BE2C (cell line): ENCODE results near the gene CTXN2.

Experiments
- DNase-seq: peaks from one replicate; pipeline ENCODE4 v3.0.0-alpha.2; 2020
- H3K27me3 ChIP-seq: fragments of 250-450 bp; sonication (Bioruptor Pico); 2 replicates; pipeline ENCODE4 v1.5.1; 2020; ENCODE audit warnings: mild to moderate bottlenecking
- H3K36me3 ChIP-seq: fragments of 250-450 bp; sonication (Bioruptor Pico); 2 replicates; pipeline ENCODE4 v1.5.1; 2020; ENCODE audit warnings: mild to moderate bottlenecking
- H3K4me1 ChIP-seq: fragments of 250-450 bp; sonication (Bioruptor Pico); 2 replicates; pipeline ENCODE4 v1.5.1; 2020
- H3K4me3 ChIP-seq: 2 replicates; pipeline ENCODE4 v1.5.1; 2011; ENCODE audit warnings: low read depth, low read length
- H3K9me3 ChIP-seq: fragments of 250-450 bp; sonication (Bioruptor Pico); 2 replicates; pipeline ENCODE4 v1.5.1; 2020
- CTCF ChIP-seq: IDR thresholded peaks from 2 replicates; pipeline ENCODE4 v1.5.1; 2012; ENCODE audit warnings: mild to moderate bottlenecking, low read depth, low read length

CTXN2 gene

GRCh38 chr15:48225771-48226170 lies 34.3 kb downstream of the CTXN2 start:
- DNase-seq: no peak
- H3K9me3 ChIP-seq: no peaks in the 10 kb centered on the region
- no peaks in the 10 kb centered on the region for H3K36me3 ChIP-seq
- H3K4me1 ChIP-seq: no peaks in the 10 kb centered on the region
- no peak for TF ChIP-seq CTCF
- no peak overlapping the region for H3K4me3 ChIP-seq
- H3K27me3 ChIP-seq: no peaks in the 10 kb centered on the region

- H3K9me3 ChIP-seq: no peaks in the 10 kb centered on the region
- DNase-seq: no peak
- H3K36me3 ChIP-seq: no peaks in the 10 kb centered on the region
- no peaks in the 10 kb centered on the region for H3K4me1 ChIP-seq
- no peak for TF ChIP-seq CTCF
- no peaks in the 10 kb centered on the region for H3K27me3 ChIP-seq
- H3K4me3 ChIP-seq: no peak overlapping the region
Measured at GRCh38 chr15:48230498-48230897, 39.0 kb downstream of the CTXN2 start.

- Histone ChIP-seq H3K4me3 (no peak overlapping the region), H3K36me3 (no peaks in the 10 kb centered on the region), H3K4me1 (no peaks in the 10 kb centered on the region), H3K9me3 (no peaks in the 10 kb centered on the region), H3K27me3 (no peaks in the 10 kb centered on the region)
- no peak for DNase-seq
- no peak for TF ChIP-seq CTCF
Measured at GRCh38 chr15:48233246-48233645, 41.8 kb downstream of the CTXN2 start.

GRCh38 chr15:48239334-48239733 lies 47.9 kb downstream of the CTXN2 start:
- H3K27me3 ChIP-seq: no peaks in the 10 kb centered on the region
- DNase-seq: no peak
- H3K9me3 ChIP-seq: no peaks in the 10 kb centered on the region
- H3K4me1 ChIP-seq: no peaks in the 10 kb centered on the region
- no peak for TF ChIP-seq CTCF
- no peak overlapping the region for H3K4me3 ChIP-seq
- H3K36me3 ChIP-seq: no peaks in the 10 kb centered on the region

- no peak overlapping the region for H3K4me3 ChIP-seq
- no peaks in the 10 kb centered on the region for H3K9me3 ChIP-seq
- no peaks in the 10 kb centered on the region for H3K27me3 ChIP-seq
- DNase-seq: no peak
- no peak for TF ChIP-seq CTCF
- no peaks in the 10 kb centered on the region for H3K4me1 ChIP-seq
- H3K36me3 ChIP-seq: no peaks in the 10 kb centered on the region
Measured at GRCh38 chr15:48242015-48242414, 50.5 kb downstream of the CTXN2 start.

- no peak for DNase-seq
- Histone ChIP-seq H3K36me3 (no peaks in the 10 kb centered on the region), H3K4me3 (no peak overlapping the region), H3K4me1 (no peaks in the 10 kb centered on the region), H3K27me3 (no peaks in the 10 kb centered on the region), H3K9me3 (no peaks in the 10 kb centered on the region)
- TF ChIP-seq CTCF: no peak
Measured at GRCh38 chr15:48242535-48242934, 51.1 kb downstream of the CTXN2 start.
